Measurements from ENCODE around the gene TP53AIP1.

TP53AIP1 gene, protein sequence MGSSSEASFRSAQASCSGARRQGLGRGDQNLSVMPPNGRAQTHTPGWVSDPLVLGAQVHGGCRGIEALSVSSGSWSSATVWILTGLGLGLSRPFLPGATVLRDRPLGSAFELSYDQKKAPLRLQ

DNA sequence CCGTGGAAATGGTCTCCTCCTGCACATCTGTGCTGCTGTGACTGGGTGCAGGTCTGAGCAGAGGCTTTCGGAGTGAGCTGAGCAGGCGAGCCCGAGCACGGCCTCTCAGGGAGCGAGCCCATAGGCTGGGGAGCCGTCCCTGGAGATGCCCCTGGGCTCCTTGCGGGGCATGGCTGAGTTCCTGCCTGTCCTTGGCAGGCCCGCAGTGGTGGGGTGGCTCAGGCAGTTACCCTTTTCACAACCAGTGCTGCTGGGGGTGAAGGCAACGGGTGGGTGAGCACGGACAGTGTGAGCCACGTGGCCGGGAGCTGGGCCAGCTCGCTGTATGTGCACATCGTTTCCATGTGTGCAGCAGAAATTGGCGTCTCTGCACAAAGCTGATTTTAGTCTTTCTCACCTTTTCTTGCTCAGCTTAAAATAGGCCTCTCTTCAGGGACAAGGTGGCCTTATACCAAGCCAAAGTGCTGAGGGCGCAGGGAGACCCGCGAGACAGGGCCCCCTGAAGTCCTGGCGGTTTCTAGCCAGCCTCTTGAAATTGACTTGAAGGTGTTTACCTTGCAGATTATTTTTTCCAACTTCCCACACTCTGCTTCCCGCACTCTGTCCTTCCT, at the start of gene TP53AIP1:
TP53AIP1 (minus strand) TSS at position 55 of the 611 bp plus-strand sequence. CDS start 5,053 bp downstream, outside the sequence.
- DNase-seq (ENCODE audit: low spot score), result no peak

DNA sequence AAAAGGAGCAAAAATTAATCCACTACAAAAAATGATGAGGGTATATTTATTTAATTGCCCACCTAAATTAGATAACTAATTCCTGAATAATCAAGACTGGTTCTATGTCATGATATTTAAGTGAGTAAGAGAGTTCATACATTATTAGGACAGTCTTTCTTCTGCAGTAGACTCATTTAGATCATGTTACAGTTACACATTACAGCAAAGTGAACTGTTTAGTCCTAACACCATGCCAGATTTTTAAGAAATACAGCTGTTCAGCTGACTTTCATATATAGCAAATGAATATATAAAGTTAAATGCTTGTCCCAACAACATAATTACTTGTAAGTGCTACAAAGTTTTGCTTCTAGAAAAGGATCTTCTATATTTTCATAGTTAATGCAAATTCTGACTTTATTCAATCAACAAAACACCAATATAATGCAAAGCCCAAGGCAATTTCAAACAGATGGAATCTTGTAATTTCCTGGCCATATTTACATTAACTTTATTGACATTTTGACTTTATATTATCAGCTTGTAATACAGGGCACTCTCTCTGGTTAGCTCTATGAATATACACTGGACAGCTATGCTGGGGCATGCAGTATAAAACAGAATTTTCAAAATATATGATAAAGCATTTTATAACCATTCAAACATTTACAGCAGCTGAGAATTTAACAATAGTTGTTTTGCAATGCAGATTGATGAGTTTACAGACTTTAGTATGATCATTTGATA, 45.7 kb upstream of the TP53AIP1 start:
- DNase-seq (ENCODE audit: low spot score), result no peak

DNA sequence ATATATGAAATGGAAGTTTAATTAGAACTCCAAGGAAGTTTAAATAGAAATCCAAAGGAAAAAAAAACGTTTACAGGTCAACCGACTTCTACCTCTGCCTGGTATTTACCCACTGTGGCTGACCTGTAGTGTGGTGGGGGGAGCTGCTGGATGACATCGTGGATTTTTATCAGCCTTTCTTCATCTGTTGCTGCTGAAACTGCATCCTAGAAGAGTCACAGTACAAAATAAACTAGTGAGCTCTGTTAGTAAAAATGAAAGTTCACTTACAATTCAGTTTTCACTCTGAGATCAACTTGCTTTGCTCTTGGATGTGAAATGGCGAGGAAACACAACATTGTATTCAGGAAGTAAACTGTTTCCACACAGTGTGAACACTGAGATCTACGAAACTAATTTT, 43.2 kb upstream of the TP53AIP1 start:
- DNase-seq (ENCODE audit: low spot score), result no peak

DNA sequence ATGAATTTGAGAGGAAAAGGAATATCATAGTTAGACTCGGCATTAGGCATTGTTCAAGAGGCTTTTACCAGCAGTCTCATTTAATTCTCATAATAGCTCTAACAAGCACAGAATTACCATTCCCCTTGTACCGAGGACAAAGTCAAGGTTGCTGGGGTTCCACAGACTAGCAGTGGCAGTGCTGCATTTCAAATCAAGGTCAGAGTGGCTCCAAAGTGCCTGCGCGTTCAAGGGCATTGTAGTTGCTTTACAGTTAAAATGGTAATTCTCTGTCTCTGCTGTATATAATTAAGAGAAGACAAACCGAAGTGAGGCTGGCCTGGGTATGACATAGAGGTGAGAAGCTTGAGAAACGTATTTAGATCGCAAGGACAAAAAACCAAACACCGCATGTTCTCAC, 40.4 kb upstream of the TP53AIP1 start:
- no peak for DNase-seq (ENCODE audit: low spot score)

DNA sequence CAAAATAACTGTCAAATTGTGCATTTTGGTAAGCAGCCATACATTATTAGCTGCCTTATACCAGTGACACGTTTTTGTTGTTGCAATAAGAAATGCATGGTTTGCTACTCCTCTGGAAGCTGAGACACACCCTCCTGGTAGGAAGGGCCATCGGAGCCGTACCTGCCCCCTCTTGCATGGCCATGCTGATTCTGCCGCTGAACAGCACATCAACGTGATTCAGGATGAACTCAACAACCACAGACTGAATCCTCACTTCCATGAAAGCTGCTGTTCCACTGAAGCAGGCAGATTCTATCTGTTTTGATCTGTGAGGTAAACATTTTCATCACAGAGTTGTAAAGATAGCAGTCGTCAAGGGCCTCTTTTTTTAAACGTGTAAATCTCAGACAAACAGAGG, 38.6 kb upstream of the TP53AIP1 start:
- no peak for DNase-seq (ENCODE audit: low spot score)

DNA sequence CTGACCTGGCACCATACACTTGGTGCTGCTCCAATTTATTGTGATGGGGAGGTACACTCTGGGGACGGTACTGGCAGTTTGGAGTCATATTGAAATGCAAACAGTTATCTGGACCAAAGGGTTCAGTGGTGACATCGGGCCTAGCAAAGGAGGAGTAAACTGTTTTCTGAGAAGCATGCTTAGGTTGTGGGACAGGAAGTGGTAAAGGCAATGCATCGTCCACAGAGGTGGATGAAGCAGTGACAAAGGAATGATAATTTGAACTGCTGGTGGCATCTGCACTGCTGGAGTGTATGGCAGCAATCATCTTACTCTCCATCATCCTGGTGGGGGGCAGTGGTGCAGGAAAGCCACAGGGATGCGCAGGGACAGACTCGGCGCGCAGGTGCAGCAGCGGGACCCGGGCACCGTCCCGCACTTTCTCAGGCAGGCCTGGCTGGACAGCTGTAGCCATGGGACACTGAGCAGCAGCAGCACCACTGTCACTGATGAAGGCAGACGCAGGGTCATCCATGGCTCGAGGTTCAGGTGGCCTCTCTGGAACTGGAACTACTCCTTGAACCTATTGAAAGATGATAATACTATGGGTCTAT, 28.0 kb upstream of the TP53AIP1 start:
- DNase-seq (ENCODE audit: low spot score), result no peak

DNA sequence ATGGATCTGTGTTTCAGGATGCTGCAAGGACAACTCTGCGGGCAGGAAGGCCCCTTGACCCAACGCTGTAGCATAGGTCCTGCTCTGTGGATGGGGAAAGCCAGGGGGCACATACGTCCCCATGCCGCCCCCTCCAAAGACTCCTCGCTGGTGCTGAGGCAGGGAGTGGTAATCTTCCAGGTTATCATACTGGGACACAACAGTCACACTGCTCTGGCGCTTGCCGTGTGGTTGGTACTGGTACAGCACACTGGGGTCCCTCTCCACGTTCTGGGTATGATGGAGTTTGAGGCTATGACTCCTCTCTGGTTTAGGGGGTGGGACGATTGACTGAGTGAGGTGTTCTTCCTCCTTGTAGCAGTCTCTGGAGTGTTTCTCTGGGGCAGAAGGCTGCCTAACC, 26.2 kb upstream of the TP53AIP1 start:
- DNase-seq (ENCODE audit: low spot score), result no peak

DNA sequence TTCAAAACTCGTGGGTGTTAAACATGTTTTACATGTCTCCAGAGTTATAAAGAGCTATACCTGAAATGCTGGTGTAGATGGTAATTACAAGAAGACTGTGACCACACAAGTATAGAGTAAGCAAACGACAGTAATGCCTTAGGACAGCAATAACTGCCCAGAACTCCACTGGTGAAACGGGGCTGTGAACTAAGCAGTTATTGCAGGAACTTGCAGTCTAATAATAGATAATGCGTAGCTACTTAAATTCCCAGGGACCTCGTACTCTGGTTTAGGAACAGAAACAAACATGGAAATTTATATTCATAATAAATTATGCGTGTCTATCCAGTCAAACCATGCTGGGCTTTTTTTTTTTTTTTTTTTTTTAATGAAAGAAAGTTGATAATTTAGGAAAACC, 24.9 kb upstream of the TP53AIP1 start:
- no peak for DNase-seq (ENCODE audit: low spot score)

DNA sequence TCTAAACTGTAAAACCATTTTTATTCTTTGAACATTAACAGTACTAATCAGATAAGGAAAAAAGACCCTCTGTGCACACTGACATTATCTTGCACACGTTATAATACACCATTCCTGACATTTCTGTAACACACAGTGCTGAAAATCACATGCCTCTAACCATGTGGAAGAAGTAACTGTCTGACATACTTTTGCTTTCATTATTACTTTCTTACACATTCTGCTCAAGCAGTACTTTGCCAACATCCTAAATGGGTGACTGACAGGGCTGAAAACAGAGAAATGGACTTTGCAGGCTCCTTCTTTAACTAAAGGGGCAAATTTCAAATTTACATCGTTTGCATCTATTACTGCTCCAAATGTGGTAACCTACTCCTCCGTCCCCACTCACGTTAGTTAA, 22.8 kb upstream of the TP53AIP1 start:
- no peak for DNase-seq (ENCODE audit: low spot score)

DNA sequence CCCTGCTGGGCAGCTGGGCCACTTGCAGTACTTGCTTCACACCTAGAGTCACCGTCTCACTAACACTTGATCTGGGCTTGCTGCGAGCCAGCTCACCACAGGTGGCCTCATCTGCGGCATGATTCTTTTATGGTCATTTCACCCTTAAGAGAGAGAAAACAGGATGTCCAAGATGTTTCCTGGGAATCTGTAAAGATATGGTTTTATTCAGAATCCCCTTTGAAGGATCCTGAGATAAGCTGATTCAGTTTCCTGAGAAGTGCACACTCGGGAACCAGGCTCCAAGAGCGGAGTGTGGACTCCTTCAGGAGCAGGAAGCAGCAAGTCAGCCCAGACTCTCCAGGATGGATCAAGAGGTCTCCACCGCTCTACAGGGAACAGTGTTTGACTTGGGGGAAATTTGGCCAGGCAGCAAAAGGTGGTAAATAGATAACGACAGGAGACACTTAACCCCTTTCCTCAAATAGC, 21.8 kb upstream of the TP53AIP1 start:
- DNase-seq (ENCODE audit: low spot score), result no peak

DNA sequence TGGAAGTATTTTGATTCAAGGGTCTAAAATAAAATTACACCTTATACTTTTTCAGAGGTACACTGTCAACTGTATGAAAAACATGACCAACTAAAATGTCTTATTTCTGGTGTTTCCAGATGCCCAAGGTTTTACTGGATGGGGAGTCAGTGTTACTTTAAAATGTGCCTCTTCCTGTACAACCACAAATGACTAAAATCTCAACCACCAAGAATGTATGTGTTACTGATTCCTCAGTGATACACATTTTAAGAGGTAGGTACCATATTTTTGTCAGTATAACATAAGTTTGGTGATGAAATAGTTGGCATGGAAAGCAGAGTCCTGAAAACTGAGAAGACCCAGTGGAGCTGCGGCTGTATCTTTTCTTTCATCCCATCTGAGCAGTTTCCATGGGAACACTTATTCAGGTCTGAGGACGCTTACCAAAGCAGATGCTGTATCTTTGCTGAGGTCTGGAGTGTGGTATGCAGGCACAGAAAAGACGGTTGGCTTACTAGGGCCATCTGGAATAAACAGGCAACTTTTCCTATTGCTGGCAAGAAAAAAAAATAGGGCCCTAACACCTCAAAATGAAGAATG, 21.2 kb upstream of the TP53AIP1 start:
- no peak for DNase-seq (ENCODE audit: low spot score)

DNA sequence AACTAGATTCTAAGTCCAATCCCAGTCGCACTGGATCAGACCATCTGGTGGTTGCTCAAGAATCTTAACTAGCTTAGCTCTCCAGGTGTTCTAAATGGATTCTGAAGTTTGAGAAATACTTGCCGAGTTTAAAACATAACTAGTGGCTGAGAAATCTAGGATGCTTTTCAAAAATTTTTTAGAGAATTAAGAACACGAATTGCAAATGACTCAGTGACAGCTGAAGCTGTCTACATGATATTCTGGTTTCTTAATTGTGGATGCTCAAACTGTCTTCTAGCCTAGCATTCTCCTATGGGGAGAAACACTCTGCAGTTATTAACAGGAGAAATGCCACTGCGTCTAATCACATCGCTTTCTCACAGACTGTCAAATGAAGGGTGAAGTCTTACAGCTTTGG, 20.2 kb upstream of the TP53AIP1 start:
- no peak for DNase-seq (ENCODE audit: low spot score)

DNA sequence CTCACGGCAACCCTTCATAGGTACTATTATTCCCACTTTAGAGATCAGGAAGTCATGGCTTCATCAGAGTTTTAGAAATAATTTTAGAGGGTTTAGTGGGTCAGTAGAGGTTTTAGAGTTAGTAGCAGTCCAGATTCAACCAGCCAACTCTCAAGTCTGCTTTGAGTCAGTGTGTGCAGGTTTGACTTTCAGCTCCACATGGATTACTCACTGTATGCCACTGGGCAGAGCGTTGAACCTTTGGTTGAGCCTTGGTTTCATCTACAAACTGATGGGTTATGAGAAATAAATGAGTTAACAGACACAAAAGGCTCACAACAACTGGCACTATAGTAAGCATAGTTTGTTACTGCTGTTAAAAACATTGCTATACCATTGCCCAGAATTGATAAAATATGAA, 19.0 kb upstream of the TP53AIP1 start:
- no peak for DNase-seq (ENCODE audit: low spot score)

DNA sequence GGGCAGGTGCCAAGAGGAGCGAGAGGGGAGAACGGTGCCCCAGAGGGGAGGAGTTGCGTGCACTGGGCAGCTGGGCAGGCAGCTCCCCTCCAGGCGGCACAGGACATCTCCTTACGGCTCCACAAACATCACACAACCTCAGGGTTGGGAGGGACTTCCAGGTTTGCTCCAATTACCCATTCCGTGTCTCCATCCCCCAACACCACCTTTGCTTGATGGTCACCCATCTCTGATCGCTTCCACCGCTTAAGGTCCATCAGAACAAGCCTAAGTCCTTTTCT, 14.5 kb upstream of the TP53AIP1 start:
- DNase-seq (ENCODE audit: low spot score), result no peak

DNA sequence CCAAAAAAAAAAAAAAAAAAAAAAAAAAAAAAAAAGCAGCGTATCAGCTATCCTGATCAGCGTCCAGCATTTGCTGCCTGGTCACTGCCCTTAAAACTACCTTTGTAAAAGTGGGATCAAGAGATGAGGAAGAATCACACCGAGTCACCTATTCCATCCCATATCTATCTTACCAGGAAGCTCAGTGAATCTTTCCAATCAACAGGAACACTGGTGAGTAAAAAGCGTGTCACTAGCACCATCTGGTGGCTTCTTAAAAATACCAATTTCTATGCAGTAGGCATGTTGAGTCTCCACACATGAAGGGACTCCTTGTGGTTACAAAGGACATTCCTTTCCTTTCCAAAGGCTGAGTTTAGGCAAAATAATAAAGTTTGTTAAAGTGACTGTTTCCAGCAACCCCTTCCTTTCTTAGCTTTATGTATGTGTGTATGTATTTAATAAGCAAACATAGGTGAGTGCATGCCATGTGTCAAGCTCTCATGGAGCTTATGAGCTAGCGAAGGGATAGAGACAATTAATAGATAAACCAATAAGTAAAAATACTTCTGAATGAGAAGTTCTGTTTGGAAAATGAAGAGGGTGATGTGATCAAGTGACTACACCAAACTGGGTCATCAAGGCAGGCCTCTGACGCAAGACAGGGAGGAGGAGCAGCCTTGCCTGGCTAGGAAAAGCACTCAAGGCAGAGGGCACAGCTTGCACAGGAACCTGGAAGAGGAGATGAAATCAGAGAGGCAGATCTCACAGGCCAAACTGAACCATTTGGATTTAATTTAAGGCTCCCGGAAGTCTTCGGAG, 13.9 kb upstream of the TP53AIP1 start:
- no peak for DNase-seq (ENCODE audit: low spot score)

DNA sequence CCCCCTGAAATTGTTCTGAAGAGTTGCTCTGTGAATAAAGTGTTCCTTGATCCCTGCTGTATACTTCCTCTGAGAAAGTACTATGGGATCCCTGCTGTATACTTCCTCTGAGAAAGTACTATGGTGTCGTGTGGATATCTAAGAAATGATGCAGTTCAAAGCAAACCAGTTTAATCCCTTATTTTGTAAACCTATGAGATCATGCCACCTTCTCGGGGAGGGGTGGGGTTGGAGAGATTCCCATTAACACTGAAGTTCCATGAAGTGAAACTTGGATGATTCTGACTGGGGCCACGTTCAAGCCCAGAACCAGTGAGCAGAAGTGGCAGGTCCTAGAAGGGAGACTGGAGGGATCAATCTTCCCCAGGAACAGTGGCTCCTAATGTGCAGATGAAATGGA, 13.0 kb upstream of the TP53AIP1 start:
- DNase-seq (ENCODE audit: low spot score), result no peak

DNA sequence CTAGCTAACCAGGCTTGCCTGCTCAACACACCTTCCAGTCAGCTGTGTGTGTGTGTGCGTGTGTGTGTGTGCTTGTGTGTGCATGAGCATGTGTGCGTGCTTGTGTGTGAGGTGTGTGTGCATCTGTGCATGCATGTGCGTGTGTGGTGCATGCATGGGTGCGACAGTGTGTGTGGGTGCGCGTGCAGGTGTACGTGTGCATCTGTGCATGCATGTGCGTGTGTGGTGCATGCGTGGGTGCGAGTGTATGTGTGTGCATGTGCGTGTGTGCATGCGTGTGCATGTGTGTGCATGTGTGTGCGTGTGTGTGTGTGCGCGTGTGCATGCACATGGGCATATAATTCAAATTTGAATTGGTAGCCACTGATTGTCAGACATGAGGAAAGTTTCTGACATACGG, 10.5 kb upstream of the TP53AIP1 start:
- DNase-seq (ENCODE audit: low spot score), result no peak

DNA sequence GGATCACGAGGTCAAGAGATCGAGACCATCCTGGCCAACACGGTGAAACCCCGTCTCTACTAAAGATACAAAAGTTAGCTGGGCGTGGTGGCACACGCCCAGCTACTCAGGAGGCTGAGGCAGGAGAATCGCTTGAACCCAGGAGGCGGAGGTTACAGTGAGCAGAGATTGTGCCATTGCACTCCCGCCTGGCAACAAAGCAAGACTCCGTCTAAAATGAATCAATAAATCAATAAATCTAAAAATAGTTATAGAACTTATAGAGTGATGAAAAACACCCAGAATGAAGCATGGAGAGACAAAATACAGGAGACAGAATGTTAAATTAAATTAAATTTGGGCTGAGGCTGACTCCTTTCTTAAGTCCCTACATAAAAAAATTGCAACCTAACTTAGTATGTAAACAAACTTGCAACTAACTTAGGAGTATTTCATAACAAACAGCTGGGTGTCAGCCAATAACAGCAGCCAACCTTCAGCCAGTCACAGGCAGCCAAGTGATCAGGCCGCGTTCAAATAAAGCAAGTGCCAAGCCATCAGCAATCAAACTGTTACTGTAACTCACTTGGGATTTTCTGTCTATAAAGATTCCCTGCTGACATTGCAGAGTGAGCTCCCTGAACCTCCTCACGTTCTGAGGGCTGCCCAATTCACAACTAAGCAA, 7.3 kb upstream of the TP53AIP1 start:
- no peak for DNase-seq (ENCODE audit: low spot score)

DNA sequence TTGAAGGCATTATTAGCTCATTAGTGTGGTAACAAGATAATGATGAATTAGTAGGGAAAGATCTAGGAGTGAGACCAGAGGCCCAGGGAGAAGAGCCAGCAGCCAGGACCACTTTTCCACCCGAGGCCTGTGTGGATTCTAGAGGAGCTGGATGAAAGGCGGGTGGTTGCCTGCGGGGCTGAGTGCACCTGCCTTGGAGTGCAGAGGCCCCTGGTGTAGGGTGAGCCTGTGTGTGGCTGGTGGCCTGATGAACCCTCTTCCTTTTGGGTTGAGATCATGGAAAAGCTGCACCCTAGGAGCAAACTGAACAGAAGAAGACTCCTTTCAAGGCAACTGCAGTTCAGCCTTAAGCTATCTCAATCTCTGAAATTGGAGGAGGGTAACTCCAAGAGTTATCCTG, 5.9 kb upstream of the TP53AIP1 start:
- DNase-seq (ENCODE audit: low spot score), result no peak

DNA sequence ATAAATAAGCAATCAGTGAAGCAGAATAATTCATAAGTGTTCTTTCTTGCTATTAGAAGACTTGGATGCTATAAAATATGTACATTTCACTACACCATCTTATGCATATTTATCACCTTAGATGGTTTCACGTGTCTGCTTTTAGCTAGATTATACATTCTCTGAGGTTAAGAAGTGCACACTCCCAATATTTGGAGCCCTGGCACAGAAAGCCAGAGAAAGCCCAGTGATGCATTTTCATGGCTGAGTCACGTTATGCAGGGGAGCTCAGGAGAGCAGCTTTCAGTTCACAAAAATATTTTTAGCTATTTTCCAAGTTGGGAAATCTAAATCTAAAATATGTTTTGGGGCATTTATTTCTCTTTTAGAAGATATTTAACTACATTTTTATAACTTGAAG, 5.1 kb upstream of the TP53AIP1 start:
- no peak for DNase-seq (ENCODE audit: low spot score)

DNA sequence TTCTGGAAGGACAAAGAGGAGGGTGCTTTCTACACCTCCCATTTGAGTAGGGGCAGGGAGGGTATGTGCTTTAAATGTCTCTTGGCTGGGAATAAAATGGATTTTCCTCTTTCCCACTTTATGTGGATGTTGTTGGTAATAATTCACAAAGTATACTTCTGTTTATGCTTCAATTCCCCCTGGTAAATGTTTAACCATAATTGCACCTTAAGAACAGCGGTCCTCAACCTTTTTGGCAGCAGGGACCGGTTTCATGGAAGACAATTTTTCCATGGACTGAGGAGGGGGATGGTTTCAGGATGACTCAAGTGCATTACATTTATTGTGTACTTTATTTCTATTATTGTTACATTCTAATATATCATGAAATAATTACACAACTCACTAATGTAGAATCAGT, 4.0 kb upstream of the TP53AIP1 start:
- no peak for DNase-seq (ENCODE audit: low spot score)
